ENCODE data around the gene STRIP2.

- no peak for TF ChIP-seq CTCF (IDR thresholded peaks at IDR 0.05)
- no peak for TF ChIP-seq POLR2A (IDR thresholded peaks at IDR 0.05)
Observed at GRCh38 chr7:129496653-129497052, 62.4 kb downstream of the STRIP2 start.
